Stimulated activated CD4-positive, alpha-beta T cell treated with anti-CD3 and anti-CD28 coated beads, Interleukin-1b, Interleukin-23, amount 100 ng/mL, for 1 hour (primary cell): ENCODE results near the gene ZNF578.
"Not testable (repeated sequence)": the region's sequence is repeated elsewhere in the genome, so short reads cannot be mapped to it uniquely, and the experiment has no call there.

Source experiments
- DNase-seq, 2 donors: peaks; one replicate each; pipeline ENCODE4 v3.0.0-alpha.2; 2020; ENCODE audit warnings: low read depth in 2 of 2

The ZNF578 gene

DNA sequence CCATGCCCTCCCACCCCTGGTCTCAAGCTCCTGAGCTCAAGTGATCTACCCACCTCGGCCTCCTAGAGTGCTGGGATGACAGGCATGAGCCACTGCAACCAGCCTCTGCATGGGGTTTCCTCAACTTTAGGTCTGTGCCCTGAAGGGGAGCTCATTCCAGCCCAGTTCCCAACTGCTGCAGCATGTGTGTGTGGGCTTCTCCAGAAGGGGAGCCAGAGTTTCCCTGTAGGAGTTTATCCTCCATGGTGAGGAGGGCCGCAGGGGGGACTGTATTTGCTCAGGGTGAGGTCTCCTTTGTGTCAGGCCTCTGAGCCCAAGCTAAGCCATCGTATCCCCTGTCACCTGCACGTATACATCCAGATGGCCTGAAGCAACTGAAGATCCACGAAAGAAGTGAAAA is 62.8 kb downstream of the ZNF578 start:
- no peak for DNase-seq

DNA sequence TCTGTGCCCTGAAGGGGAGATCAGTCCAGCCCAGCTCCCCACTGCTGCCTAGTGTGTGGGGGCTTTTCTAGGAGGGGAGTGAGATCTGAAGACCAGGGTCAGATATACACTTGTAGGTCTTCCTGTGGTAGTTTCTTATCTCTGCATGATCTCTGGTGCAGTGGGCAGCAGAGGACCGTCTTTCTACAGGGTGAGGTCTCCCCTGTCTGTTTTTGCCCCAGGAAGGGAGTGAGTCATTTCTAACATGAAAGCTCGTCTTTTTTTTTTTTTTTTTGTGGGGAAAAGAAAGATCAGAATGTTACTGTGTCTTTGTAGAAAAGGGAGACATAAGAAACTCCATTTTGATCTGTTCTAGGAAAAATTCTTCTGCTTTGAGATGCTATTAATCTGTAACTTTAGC is 65.3 kb downstream of the ZNF578 start:
- no peak for DNase-seq

GRCh38 chr19:52519175-52519574 is 65.8 kb downstream of the ZNF578 start:
- not testable (repeated sequence) for DNase-seq

GRCh38 chr19:52520013-52520412 is 66.7 kb downstream of the ZNF578 start:
- no peak for DNase-seq

DNA sequence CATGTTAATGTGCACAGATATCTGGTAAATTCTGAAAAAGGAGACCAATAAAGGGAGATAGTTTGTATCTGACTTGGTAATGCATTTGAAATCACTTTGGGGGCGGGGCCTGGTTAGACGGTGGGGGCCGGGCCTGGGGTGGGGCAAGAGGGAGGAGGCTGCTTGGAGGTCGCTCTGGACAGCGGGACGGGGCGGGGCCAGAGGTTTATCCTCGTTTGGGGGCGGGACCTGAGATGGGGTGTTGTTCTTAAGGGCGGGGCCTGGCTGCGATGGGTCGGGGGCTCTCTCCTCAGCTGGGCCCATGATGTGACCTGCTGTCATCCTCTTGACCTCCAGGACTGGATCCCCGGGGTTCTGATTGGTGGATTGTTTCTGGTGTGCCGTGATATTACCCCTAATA is 69.2 kb downstream of the ZNF578 start:
- DNase-seq, result no peak

- DNase-seq, result no peak
These were observed 70.7 kb downstream of the ZNF578 start for GRCh38 chr19:52524086-52524485.

GRCh38 chr19:52527134-52527955 is 74.0 kb downstream of the ZNF578 start, which contains the start of gene ZNF808:
TSS of gene ZNF808 (plus strand) at chr19:52527668. CDS start at chr19:52543285, 15,617 bp downstream.
- DNase-seq, result peak; percentile 96 to 99

DNA sequence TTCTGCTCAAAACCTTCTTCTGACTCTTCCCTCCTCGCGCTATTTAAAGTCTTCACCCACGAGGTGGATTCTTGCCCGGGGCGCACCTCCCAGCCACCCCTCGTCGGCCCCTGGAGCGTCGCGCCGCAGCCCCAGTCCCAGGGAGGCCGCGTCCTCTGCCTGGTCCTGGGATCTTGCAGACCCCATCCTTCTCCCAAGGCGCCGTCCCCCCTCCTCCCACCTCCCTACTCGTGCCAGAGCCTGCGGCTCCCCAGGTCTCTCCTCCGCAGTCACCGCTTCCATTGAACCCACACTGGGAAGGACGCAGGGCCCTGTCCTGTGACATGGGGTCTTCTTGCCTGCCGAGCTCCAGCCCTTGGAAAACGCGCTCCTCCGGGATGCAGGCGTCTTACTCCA is 74.6 kb downstream of the ZNF578 start:
- no peak for DNase-seq

DNA sequence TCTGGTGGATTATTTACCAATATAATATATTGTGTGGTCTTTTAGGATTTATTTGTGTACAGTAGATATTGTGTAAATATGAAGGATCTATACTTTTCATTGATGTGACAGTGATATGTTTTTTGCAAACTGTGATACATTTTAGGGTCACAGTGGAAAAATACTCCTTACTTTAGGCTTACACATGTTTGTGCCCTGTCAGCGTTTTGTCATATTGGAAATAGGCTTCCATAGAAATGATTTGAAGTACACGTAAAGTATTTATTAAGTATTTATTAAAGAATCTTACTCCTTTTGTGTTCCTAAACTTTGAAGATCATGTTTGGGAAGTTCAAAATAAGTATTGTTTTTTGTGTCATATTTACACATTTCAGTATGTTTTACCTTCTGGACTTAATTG is 79.1 kb downstream of the ZNF578 start:
- no peak for DNase-seq

GRCh38 chr19:52533901-52534300 is 80.5 kb downstream of the ZNF578 start:
- no peak for DNase-seq

GRCh38 chr19:52535385-52535770 is 82.0 kb downstream of the ZNF578 start:
- DNase-seq, result not testable (repeated sequence)

DNA sequence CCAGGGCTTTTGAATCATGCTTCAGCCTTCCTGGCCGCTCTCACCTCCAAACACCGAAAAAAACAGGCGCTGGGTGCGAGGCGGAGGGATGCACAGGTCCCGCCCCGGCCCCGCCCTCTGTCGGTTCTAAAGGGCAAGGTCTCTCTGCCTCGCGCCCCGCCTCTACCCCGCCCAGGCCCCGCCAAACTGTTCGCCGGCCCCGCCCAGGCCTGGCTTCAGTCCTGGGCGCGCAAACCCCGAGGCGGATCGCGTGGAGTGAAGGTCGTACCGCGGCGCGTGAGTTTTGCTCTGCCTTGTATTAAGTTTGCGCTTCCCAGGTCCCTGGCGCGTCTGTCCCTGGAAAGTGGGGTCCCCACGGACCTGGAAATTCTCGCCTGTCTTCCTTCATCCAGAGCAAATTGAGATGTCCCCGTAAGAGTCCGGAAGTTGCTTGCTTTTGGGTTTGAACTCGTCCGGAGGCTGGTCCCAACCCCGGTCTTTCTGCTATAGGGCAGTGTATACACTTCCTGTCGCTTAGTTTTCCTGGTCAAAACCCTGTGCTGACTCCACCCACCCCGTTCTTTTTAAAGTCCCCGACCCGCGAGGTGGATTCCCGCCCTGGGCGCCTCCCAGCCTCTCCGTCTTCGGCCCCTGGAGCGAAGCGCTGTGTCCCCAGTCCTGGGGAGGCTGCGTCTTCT is 82.6 kb downstream of the ZNF578 start:
- peak; percentile 48 to 84 for DNase-seq

- no peak for DNase-seq
These were observed 83.1 kb downstream of the ZNF578 start for GRCh38 chr19:52536448-52536800.

- not testable (repeated sequence) for DNase-seq
These were observed 85.5 kb downstream of the ZNF578 start for GRCh38 chr19:52538815-52539214.

DNA sequence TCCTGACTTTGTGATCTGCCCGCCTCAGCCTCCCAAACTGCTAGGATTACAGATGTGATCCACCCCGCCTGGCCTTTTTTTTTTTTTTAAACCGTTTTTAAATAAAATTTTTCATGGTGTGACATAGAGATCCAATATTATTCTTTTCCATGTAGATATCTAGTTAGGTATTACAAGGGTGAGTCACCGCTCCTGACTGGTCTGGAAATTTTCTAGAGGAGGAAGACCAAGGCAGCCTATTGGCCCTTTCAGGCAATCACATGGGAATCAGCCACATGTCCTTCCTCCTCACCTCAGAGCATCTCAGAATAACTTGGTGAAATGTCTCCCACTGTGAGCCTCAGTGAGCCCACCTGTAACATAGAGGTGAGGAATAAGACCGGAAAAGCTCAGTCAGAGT is 87.8 kb downstream of the ZNF578 start:
- not testable (repeated sequence) for DNase-seq

DNA sequence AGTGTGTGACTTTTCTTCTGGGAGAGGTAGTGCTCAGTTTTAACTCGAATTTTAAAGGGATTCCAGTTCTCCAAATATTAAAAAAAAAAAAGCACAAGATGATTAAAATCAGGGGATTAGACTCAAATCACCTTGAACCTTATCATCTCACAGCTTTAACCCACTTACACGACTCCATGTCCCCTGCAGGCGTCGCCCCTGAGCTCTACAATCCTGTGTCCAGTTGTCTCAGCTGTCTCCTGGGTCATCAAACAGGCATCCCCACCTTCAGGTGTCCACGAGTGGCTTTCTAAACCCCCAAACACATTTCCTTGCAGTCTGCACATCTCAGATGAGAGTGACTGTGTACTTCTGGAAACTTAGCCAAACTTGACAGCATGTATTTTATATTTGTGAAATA is 88.3 kb downstream of the ZNF578 start:
- DNase-seq, result no peak

DNA sequence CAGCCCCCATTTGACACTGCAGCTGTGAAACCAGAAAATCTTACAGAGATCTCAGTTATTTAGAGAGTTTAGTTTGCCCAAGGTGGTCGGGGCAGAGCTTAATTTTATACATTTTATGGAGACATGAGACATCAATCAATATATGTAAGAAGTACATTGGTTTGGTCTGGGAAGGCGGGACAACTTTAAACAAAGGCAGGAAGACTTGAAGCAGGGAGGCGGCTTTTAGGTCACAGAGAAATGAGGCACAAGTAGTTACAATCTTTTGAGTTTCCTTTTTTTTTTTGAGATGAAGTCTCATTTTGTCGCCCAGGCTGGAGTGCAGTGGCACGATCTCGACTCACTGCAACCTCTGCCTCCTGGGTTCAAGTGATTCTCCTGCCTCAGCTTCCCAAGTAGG is 89.2 kb downstream of the ZNF578 start:
- DNase-seq, result not testable (repeated sequence)

- no peak for DNase-seq
These were observed 89.8 kb downstream of the ZNF578 start for GRCh38 chr19:52542984-52543664.

GRCh38 chr19:52554216-52554971 is 101.0 kb downstream of the ZNF578 start:
- no peak for DNase-seq

GRCh38 chr19:52557231-52557995 is 104.1 kb downstream of the ZNF578 start:
- no peak for DNase-seq
